Prostate gland (tissue), 2 donors: ENCODE data around the gene ZNF367. TPM values are rescaled to one million over a fixed set of nuclear protein-coding genes. Genes with fewer than 3 reads are reported as not detected.

Experiments
- DNase-seq: peaks from one replicate; pipeline ENCODE4 v3.0.0-alpha.2; 2019; ENCODE audit warnings: low spot score
- H3K27ac ChIP-seq, 2 donors: fragments of 200-600 bp; sonication (generic); 2 replicates each; pipeline ENCODE4 v1.5.1; 2017 to 2019
- H3K27me3 ChIP-seq: fragments of 200-600 bp; sonication (generic); replicated peaks from 2 replicates; pipeline ENCODE4 v1.5.1; 2019; ENCODE audit not compliant: insufficient read depth
- H3K36me3 ChIP-seq, 2 donors: fragments of 200-600 bp; sonication (generic); 1 replicate in 1 of 2; 2 replicates in 1 of 2; pipeline versions ENCODE4 v1.5.1 to v1.8.1; 2017 to 2019
- H3K4me1 ChIP-seq: fragments of 200-600 bp; sonication (generic); replicated peaks from 2 replicates; pipeline ENCODE4 v1.5.1; 2019
- H3K4me3 ChIP-seq, 2 donors: fragments of 200-600 bp; sonication (generic); 2 replicates each; pipeline ENCODE4 v1.5.1; 2017 to 2019
- H3K9me3 ChIP-seq: fragments of 200-600 bp; sonication (generic); 2 replicates; pipeline ENCODE4 v1.5.1; 2017
- CTCF ChIP-seq, 4 experiments: fragments of 200-600 bp in 2 of 4; fragments of 450-650 bp in 2 of 4; sonication (generic) in 2 of 4; IDR thresholded peaks; 1 replicate in 3 of 4; 2 replicates in 1 of 4; pipeline ENCODE4 v1.5.1; 2016 to 2019; ENCODE audit warnings: antibody characterized with exemption in 4 of 4, mild to moderate bottlenecking in 2 of 4, moderate library complexity in 2 of 4
- POLR2A ChIP-seq: fragments of 450-650 bp; IDR thresholded peaks from one replicate; pipeline ENCODE4 v1.6.1; 2016; ENCODE audit warnings: antibody characterized with exemption, mild to moderate bottlenecking
- POLR2AphosphoS5 ChIP-seq: sonication (generic); formaldehyde crosslinking; IDR thresholded peaks from one replicate; pipeline ENCODE4 v1.6.1; 2017; ENCODE audit warnings: antibody characterized with exemption
- WGBS: methylation state at CpG from one replicate; pipeline ENCODE4 v1.1.5; 2018; 5-methylcytosine and 5-hydroxymethylcytosine counted together
- intact Hi-C: fragments of 100-400 bp; cut with DNase I; formaldehyde crosslinking; loops from one replicate; pipeline ENCODE4 v1.14.2; 2022
- total RNA-seq, 2 donors: library from RNA; depleted of rRNA; stranded (reverse); fragments of >200 nt; gene quantifications; one replicate each; pipeline ENCODE4 v1.1.0, GENCODE V29; 2016

ZNF367 gene
- total RNA-seq, 2 donors from 2014 or later = 2.9 to 5.5 TPM

DNA sequence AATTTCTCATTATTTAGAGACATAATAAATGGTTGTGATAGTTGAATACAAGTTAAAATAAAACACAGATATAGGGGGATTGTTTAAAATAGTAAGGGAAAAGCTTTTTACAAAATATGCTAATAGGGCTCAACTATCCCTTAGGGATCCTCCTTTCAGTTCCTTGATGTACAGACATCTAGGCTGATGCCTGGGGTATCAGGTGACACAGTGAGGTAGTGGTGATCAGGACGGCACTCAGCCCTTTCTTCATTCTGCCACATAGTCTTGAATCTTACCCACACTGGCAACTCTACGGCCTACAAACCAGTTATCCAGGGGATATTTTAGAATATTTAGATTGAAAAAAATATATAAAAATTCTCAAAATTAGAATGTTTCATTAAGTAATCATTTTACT, 22.2 kb downstream of the ZNF367 start:
- Histone ChIP-seq H3K27me3 (no peaks in the 10 kb centered on the region), H3K27ac (no peak overlapping the region), H3K4me3 (no peak overlapping the region), H3K9me3 (no peaks in the 10 kb centered on the region), H3K4me1 (no peaks in the 10 kb centered on the region), H3K36me3 (no peaks in the 10 kb centered on the region)
- no peak for DNase-seq
- intact Hi-C loops = no loop called here
- TF ChIP-seq CTCF (IDR thresholded peaks at IDR 0.05) = no peak
- TF ChIP-seq POLR2A = no peak
- no peak for TF ChIP-seq POLR2AphosphoS5
- WGBS = 95% methylated on average over 2 of the region's 2 CpGs

GRCh38 chr9:96394832-96395496, 23.2 kb downstream of the ZNF367 start:
- no peak overlapping the region for H3K4me3 ChIP-seq
- H3K27me3 ChIP-seq = no peaks in the 10 kb centered on the region
- H3K9me3 ChIP-seq = no peaks in the 10 kb centered on the region
- WGBS = 94% methylated on average over 6 of the region's 6 CpGs
- no peaks in the 10 kb centered on the region for H3K4me1 ChIP-seq
- intact Hi-C loops = no loop called here
- TF ChIP-seq POLR2A (no peak), CTCF (IDR thresholded peaks at IDR 0.05) (no peak), POLR2AphosphoS5 (no peak)
- no peaks in the 10 kb centered on the region for H3K36me3 ChIP-seq
- no peak overlapping the region for H3K27ac ChIP-seq
- no peak for DNase-seq

DNA sequence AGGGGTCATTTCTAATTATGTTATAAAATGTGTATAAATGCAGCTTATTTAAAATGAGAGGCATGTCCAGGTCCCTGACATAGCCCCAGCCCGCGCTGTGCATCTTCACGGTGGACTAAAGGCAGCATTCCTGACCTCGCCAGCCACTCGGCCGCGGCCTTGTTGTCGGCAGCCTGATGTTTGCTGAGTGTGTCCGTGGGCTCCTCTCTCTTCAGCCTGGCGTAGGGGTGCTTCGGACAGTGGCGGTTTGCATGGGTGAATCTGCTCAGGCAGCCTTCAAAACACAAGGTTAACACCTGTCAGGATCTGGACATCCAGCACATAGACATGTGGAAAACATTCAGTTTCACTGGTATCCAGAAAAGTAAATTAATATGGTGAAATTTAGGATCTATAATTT, 25.9 kb downstream of the ZNF367 start:
- H3K4me1 ChIP-seq = no peaks in the 10 kb centered on the region
- no peaks in the 10 kb centered on the region for H3K27me3 ChIP-seq
- TF ChIP-seq CTCF (IDR thresholded peaks at IDR 0.05) (no peak), POLR2AphosphoS5 (no peak), POLR2A (no peak)
- DNase-seq = no peak
- no peak overlapping the region for H3K4me3 ChIP-seq
- intact Hi-C loops = no loop called here
- H3K27ac ChIP-seq = no peak overlapping the region
- H3K9me3 ChIP-seq = no peaks in the 10 kb centered on the region
- H3K36me3 ChIP-seq = no peaks in the 10 kb centered on the region
- 94% methylated on average over 12 of the region's 12 CpGs for WGBS

GRCh38 chr9:96391021-96391765, 27.0 kb downstream of the ZNF367 start:
- H3K27ac ChIP-seq = peak overlapping the region; percentile 17 to 54

DNA sequence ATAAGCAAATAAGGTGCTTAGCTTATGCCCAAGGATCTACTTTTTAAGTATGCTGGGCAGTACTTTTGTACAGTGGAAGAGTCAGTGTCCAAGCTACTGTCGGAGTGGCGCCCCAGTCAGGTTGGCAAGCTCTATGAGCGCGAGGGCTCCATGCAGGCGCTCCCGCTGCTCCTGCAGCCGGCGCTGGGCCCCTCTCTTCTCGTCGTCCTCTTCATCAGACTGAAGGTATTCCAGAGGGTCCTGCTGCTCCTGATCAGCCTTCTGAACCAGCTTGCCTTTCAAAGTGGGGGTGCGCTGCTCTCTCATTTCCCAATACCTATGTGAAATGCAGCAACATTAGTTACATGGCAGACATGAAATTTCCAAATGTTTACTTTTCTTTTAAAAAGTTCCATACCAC, 30.0 kb downstream of the ZNF367 start:
- Histone ChIP-seq H3K36me3 (no peaks in the 10 kb centered on the region), H3K27me3 (no peaks in the 10 kb centered on the region), H3K4me3 (no peak overlapping the region), H3K27ac (no peak overlapping the region), H3K4me1 (no peaks in the 10 kb centered on the region), H3K9me3 (no peaks in the 10 kb centered on the region)
- DNase-seq = no peak
- WGBS = 95% methylated on average over 11 of the region's 11 CpGs
- no peak for TF ChIP-seq POLR2A
- TF ChIP-seq CTCF (IDR thresholded peaks at IDR 0.05) = no peak
- TF ChIP-seq POLR2AphosphoS5 = no peak
- intact Hi-C loops = no loop called here

More at GRCh38 chr9:96391021-96391765, 27.0 kb downstream of the ZNF367 start:
- no peaks in the 10 kb centered on the region for H3K36me3 ChIP-seq
- DNase-seq = peak; percentile 29
- no peaks in the 10 kb centered on the region for H3K9me3 ChIP-seq
- 43% methylated on average over 5 of the region's 5 CpGs for WGBS
- intact Hi-C loops = no loop called here
- H3K4me3 ChIP-seq = no peak overlapping the region
- TF ChIP-seq POLR2AphosphoS5 (peak; percentile 57), POLR2A (no peak)
- no peaks in the 10 kb centered on the region for H3K27me3 ChIP-seq
- no peaks in the 10 kb centered on the region for H3K4me1 ChIP-seq
